GM19025 (cell line): Measurements from ENCODE around the gene TMEM238L.

ENCODE experiments used
- ATAC-seq: cut with Tn5 transposase; IDR thresholded peaks from one replicate; pipeline ENCODE4 v1.9.1; 2021; ENCODE audit warnings: mild to moderate bottlenecking, low read depth, moderate library complexity; ENCODE audit not compliant: unreplicated experiment

TMEM238L gene

GRCh38 chr17:10752696-10753095 is 51.2 kb downstream of the TMEM238L start:
- ATAC-seq, result no peak

- ATAC-seq, result no peak
Measured at GRCh38 chr17:10751563-10751962, 52.3 kb downstream of the TMEM238L start.

- ATAC-seq, result no peak
Measured at GRCh38 chr17:10750210-10750609, 53.7 kb downstream of the TMEM238L start.

GRCh38 chr17:10748531-10749181 is 55.2 kb downstream of the TMEM238L start:
- no peak for ATAC-seq

- no peak for ATAC-seq
Measured at GRCh38 chr17:10745231-10745630, 58.7 kb downstream of the TMEM238L start.
